GM18502 (cell line): ENCODE data around the gene ABHD8.

Source experiments
- ATAC-seq: cut with Tn5 transposase; IDR thresholded peaks from one replicate; pipeline ENCODE4 v1.9.1; 2021; ENCODE audit warnings: mild to moderate bottlenecking; ENCODE audit not compliant: unreplicated experiment, poor library complexity

The ABHD8 gene

GRCh38 chr19:17243830-17244617 lies 59.2 kb downstream of the ABHD8 start:
- no peak for ATAC-seq

- no peak for ATAC-seq
Observed at GRCh38 chr19:17243211-17243829, 59.9 kb downstream of the ABHD8 start.

GRCh38 chr19:17242431-17243208 lies 60.6 kb downstream of the ABHD8 start:
- ATAC-seq: no peak
